ENCODE measurements around the gene KCNK17.

The KCNK17 gene

GRCh38 chr6:39322306-39322850 lies 8.2 kb upstream of the KCNK17 start, which contains the start of gene KCNK16:
Gene KCNK16 (minus strand): TSS chr6:39322702. CDS start chr6:39322540, 162 bp downstream.
- TF ChIP-seq CTCF (conservative IDR thresholded peaks at IDR 0.05; ENCODE audit: low read length), result no peak
- no peak within 1 kb of the TSS for H3K4me3 ChIP-seq (ENCODE audit: low read length)
- no peak for DNase-seq (ENCODE audit: low read depth)

GRCh38 chr6:39321761-39322160 lies 7.5 kb upstream of the KCNK17 start:
- H3K4me3 ChIP-seq (ENCODE audit: low read length), result no peak overlapping the region
- no peak for DNase-seq (ENCODE audit: low read depth)
- TF ChIP-seq CTCF (conservative IDR thresholded peaks at IDR 0.05; ENCODE audit: low read length), result no peak

- TF ChIP-seq CTCF (conservative IDR thresholded peaks at IDR 0.05; ENCODE audit: low read length), result no peak
- no peak for DNase-seq (ENCODE audit: low read depth)
- no peak overlapping the region for H3K4me3 ChIP-seq (ENCODE audit: low read length)
These were observed 6.3 kb upstream of the KCNK17 start for GRCh38 chr6:39320363-39320984.

- no peak overlapping the region for H3K4me3 ChIP-seq (ENCODE audit: low read length)
- DNase-seq (ENCODE audit: low read depth), result no peak
- TF ChIP-seq CTCF (conservative IDR thresholded peaks at IDR 0.05; ENCODE audit: low read length), result no peak
These were observed 5.6 kb upstream of the KCNK17 start for GRCh38 chr6:39319621-39320362.

- no peak overlapping the region for H3K4me3 ChIP-seq (ENCODE audit: low read length)
- DNase-seq (ENCODE audit: low read depth), result no peak
- TF ChIP-seq CTCF (conservative IDR thresholded peaks at IDR 0.05; ENCODE audit: low read length), result no peak
These were observed 3.0 kb upstream of the KCNK17 start for GRCh38 chr6:39317256-39317655.

GRCh38 chr6:39313526-39314272 lies 520 bp downstream of the KCNK17 start:
- no peak for TF ChIP-seq CTCF (conservative IDR thresholded peaks at IDR 0.05; ENCODE audit: low read length)
- no peak overlapping the region for H3K4me3 ChIP-seq (ENCODE audit: low read length)
- no peak for DNase-seq (ENCODE audit: low read depth)

Data from AG10803 (cell line).